ENCODE results near the gene PAK1.

The PAK1 gene

GRCh38 chr11:77400775-77401449, 73.0 kb downstream of the PAK1 start:
- H4K20me1 ChIP-seq (ENCODE audit: insufficient read depth, low read length) = no peaks in the 10 kb centered on the region
- no peak overlapping the region for H3K27ac ChIP-seq (ENCODE audit: low read depth, low read length, poor library complexity, severe bottlenecking)
- H3F3A ChIP-seq (ENCODE audit: insufficient read depth, low read length) = no peaks in the 10 kb centered on the region
- no peaks in the 10 kb centered on the region for H3K36me3 ChIP-seq (ENCODE audit: insufficient read depth, low read length)
- TF ChIP-seq CTCF (IDR thresholded peaks at IDR 0.05; ENCODE audit: low read length) (no peak), EZH2 (IDR thresholded peaks at IDR 0.05; ENCODE audit: borderline replicate concordance, low read length) (no peak)
- H2AFZ ChIP-seq (ENCODE audit: low read length) = no peak overlapping the region
- no peaks in the 10 kb centered on the region for H3K9me2 ChIP-seq (ENCODE audit: low read depth, low read length)
- no peak overlapping the region for H3K9ac ChIP-seq (ENCODE audit: low read length)
- H3K4me1 ChIP-seq (ENCODE audit: insufficient read depth, low read length, severe bottlenecking) = no peaks in the 10 kb centered on the region
- H3K27me3 ChIP-seq (ENCODE audit: insufficient read depth, low read length) = no peaks in the 10 kb centered on the region
- H3K4me2 ChIP-seq (ENCODE audit: low read length) = no peak overlapping the region
- H3K4me3 ChIP-seq (ENCODE audit: low read depth, low read length, poor library complexity, severe bottlenecking) = no peak overlapping the region
- no peaks in the 10 kb centered on the region for H3K9me3 ChIP-seq (ENCODE audit: low read length)
- H3K79me2 ChIP-seq (ENCODE audit: insufficient read depth, low read length) = no peaks in the 10 kb centered on the region

- no peaks in the 10 kb centered on the region for H3K9me2 ChIP-seq (ENCODE audit: low read depth, low read length)
- no peaks in the 10 kb centered on the region for H3K4me1 ChIP-seq (ENCODE audit: insufficient read depth, low read length, severe bottlenecking)
- no peaks in the 10 kb centered on the region for H3F3A ChIP-seq (ENCODE audit: insufficient read depth, low read length)
- no peaks in the 10 kb centered on the region for H3K36me3 ChIP-seq (ENCODE audit: insufficient read depth, low read length)
- H4K20me1 ChIP-seq (ENCODE audit: insufficient read depth, low read length) = no peaks in the 10 kb centered on the region
- no peaks in the 10 kb centered on the region for H3K27me3 ChIP-seq (ENCODE audit: insufficient read depth, low read length)
- H3K79me2 ChIP-seq (ENCODE audit: insufficient read depth, low read length) = no peaks in the 10 kb centered on the region
- TF ChIP-seq EZH2 (IDR thresholded peaks at IDR 0.05; ENCODE audit: borderline replicate concordance, low read length) (no peak), CTCF (IDR thresholded peaks at IDR 0.05; ENCODE audit: low read length) (no peak)
- H3K27ac ChIP-seq (ENCODE audit: low read depth, low read length, poor library complexity, severe bottlenecking) = no peak overlapping the region
- H3K9me3 ChIP-seq (ENCODE audit: low read length) = no peaks in the 10 kb centered on the region
- H3K4me3 ChIP-seq (ENCODE audit: low read depth, low read length, poor library complexity, severe bottlenecking) = no peak overlapping the region
- no peak overlapping the region for H2AFZ ChIP-seq (ENCODE audit: low read length)
- H3K9ac ChIP-seq (ENCODE audit: low read length) = no peak overlapping the region
- H3K4me2 ChIP-seq (ENCODE audit: low read length) = no peak overlapping the region
These were observed 73.6 kb downstream of the PAK1 start for GRCh38 chr11:77400271-77400670.

- Histone ChIP-seq H3K9me2 (ENCODE audit: low read depth, low read length) (no peaks in the 10 kb centered on the region), H3K27me3 (ENCODE audit: insufficient read depth, low read length) (no peaks in the 10 kb centered on the region), H3K36me3 (ENCODE audit: insufficient read depth, low read length) (no peaks in the 10 kb centered on the region), H3K4me3 (ENCODE audit: low read depth, low read length, poor library complexity, severe bottlenecking) (no peak overlapping the region), H3K4me1 (ENCODE audit: insufficient read depth, low read length, severe bottlenecking) (no peaks in the 10 kb centered on the region), H3K4me2 (ENCODE audit: low read length) (no peak overlapping the region), H3K79me2 (ENCODE audit: insufficient read depth, low read length) (no peaks in the 10 kb centered on the region), H3K9ac (ENCODE audit: low read length) (no peak overlapping the region), H3K9me3 (ENCODE audit: low read length) (no peaks in the 10 kb centered on the region), H2AFZ (ENCODE audit: low read length) (no peak overlapping the region), H3F3A (ENCODE audit: insufficient read depth, low read length) (no peaks in the 10 kb centered on the region), H3K27ac (ENCODE audit: low read depth, low read length, poor library complexity, severe bottlenecking) (no peak overlapping the region), H4K20me1 (ENCODE audit: insufficient read depth, low read length) (no peaks in the 10 kb centered on the region)
- no peak for TF ChIP-seq EZH2 (IDR thresholded peaks at IDR 0.05; ENCODE audit: borderline replicate concordance, low read length)
- TF ChIP-seq CTCF (IDR thresholded peaks at IDR 0.05; ENCODE audit: low read length) = no peak
These were observed 76.3 kb downstream of the PAK1 start for GRCh38 chr11:77397631-77398030.
